HPDE6-E6E7 (cell line): ENCODE data around the gene EHBP1.
A peak's percentile ranks its signal among the peaks of the same experiment; 100 is the strongest.

Experiments
- DNase-seq: peaks from one replicate; pipeline ENCODE4 v3.0.0; 2011; ENCODE audit warnings: missing footprints; ENCODE audit errors: extremely low spot score

The EHBP1 gene

DNA sequence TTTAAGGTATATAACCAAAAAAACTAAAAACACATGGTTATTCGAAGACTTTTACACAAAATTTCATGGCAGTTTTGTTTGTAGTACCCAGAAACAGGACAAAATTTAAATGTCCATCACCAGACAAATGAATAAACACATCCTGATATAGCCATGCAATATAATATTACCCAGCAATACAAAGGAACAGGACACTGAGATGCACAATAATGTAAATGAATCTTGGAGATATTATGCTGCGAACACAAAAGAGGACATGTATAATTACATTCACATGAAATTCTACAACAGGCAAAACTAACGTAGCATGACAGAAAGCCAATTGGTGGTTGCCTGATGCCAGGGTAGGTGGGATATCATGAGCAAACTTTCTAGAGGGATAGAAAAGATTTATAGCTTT lies 252.7 kb downstream of the EHBP1 start:
- DNase-seq, result no peak

DNA sequence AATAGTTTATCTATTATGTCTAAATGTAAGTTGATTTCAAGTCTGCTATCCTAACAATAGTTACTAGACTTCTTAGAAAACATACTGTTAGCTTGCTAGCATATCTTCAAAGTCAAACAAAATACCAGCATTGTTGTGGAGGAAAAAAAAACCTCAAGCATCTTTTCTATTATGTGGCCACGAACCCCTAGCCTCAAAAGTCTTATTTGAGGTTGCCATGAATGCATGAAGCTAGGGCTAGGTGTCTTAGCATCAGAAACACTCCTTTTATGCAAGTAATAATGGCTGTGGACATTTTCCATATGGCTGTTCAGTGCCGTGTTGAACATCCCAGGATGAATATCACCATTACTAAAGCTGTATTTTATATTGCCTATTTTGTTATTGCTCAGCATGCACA lies 258.5 kb downstream of the EHBP1 start:
- DNase-seq, result no peak

- DNase-seq, result no peak
These were observed 259.2 kb downstream of the EHBP1 start for GRCh38 chr2:62964671-62965070.

DNA sequence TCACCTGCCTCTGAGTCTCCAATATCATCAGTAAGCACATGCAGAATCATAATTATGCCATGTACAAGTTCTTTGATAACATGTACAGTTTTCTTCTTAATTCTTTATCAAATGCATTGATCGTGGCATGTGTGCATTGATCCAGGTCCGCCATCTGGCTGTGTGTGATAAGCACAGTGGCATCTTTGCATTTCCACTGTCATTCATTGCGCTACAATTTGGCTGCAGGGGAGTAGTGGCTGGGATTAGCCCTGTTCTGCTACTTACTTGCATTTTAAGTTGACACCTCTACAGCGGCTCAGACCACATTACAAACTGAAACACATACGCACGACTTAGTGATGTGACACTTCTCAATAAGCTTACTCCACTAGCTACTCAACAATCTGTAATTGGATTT lies 261.5 kb downstream of the EHBP1 start:
- DNase-seq, result no peak

DNA sequence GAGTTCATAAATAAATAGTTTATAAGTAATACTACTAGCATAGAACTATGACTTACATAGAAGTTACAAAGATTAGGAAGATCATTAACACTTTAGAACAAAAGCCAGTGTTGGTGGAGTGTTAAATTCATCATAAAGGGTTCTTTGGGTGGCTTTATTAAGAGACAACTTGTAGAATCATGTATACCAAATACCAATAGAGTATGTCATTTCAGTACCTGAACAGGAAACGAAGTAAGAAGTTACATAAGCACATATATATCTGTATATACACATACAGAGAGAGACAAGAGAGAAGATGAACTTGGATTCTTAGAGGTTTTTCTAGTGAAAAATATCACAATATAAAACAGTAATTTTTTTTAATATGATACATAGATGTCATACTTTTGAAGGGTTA lies 262.7 kb downstream of the EHBP1 start:
- peak; percentile 15 for DNase-seq

- DNase-seq, result no peak
These were observed 263.2 kb downstream of the EHBP1 start for GRCh38 chr2:62968668-62969067.

DNA sequence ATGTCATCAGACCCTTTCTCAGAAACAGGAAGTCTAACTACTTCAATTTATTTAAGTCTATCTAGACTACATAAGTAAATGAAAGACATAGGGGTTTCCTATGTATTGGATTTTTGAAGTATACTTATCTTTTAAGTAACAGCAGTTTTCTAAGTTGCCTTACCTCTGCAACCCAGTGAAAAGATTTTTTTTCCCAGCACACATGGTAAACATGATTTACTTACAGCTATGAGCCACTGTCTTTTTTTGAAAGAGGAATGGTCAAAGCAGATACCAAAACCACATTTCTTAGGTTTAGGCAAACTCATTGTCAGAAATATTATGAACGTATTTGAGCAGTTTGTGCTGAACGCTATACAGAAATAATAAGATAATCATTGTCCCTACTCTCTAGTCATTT lies 266.4 kb downstream of the EHBP1 start:
- DNase-seq, result no peak

GRCh38 chr2:62972601-62973000 lies 267.1 kb downstream of the EHBP1 start:
- DNase-seq, result no peak

- no peak for DNase-seq
These were observed 269.5 kb downstream of the EHBP1 start for GRCh38 chr2:62974999-62975398.

DNA sequence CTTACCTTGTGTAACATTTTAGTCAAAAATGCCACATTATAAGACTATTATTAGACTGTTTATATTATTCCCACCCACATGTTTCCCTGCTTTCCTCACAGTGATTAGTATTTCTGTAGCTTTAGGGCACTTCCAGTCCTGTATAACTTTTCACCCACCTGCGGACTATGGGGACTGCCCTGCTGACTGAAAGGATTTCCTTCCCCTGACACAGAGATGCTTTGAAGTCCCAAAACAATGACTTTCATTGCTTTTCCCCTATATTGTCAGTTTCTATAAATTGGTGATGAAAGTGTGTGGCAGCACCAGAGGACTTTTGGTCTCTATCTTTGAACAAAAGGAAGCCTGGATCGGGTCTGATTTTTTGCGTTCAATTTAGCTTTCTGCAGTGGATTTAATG lies 286.1 kb downstream of the EHBP1 start:
- no peak for DNase-seq

DNA sequence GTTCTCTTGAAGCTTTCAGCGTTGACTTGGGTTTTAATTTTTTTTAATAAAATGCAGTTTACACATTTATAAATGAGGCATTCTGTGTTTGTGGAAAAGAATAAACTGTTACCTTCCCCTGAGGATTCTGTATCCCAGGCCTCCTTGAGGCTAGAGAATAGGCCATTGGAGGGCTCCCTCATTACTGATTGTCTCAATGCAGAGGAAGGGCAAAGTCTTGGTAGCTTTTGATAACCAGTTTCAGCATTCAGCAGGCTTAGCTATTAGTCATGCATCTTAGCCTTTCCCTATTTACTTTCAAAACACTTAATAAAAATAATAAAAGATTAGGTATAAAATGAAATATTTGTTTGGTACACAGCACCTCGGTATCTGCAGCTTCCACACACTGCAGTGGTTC lies 287.0 kb downstream of the EHBP1 start:
- no peak for DNase-seq

DNA sequence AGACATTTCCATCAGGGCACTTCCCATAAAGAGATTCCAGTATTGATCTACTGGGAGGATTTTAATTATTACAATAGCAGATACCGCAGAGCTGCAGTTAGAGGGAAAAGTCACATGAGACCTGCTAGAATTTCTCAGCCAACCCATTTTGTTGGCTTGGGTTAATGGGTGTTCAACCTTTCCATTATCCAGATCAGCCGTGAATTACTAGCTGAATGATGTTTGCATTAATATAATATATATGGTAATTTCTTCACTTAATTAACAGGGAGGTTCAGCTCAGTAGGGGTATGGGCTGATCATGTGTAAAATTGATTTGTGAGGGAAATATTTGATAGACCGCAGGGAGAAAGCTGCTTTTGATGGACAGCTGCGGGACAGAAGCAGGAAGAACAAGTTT lies 288.7 kb downstream of the EHBP1 start:
- no peak for DNase-seq

GRCh38 chr2:62996534-62997186 lies 291.1 kb downstream of the EHBP1 start:
- DNase-seq, result no peak

DNA sequence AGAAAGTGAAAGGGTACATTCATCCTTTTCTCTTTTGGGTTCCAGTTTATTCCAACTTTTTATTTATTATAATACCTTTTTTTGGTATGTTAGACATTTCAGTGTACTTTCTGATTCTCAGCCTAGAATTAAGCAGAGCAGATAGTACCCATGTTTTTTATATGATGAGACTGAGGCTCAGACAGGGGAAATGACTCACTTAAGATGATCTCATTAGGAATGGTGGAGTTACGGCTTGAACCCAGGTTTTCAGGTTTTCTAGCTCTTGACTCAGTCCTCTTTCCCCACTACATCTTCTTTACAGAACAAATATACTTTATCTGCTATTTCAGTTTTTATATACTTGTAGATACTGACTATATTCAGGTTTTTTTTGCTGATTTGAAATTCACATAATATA lies 293.4 kb downstream of the EHBP1 start:
- no peak for DNase-seq

- DNase-seq, result no peak
These were observed 294.4 kb downstream of the EHBP1 start for GRCh38 chr2:62999905-63000304.

- no peak for DNase-seq
These were observed 295.3 kb downstream of the EHBP1 start for GRCh38 chr2:63000801-63001200.

GRCh38 chr2:63001576-63001975 lies 296.1 kb downstream of the EHBP1 start:
- DNase-seq, result no peak

- DNase-seq, result no peak
These were observed 297.8 kb downstream of the EHBP1 start for GRCh38 chr2:63003351-63003750.

- DNase-seq, result no peak
These were observed 302.4 kb downstream of the EHBP1 start for GRCh38 chr2:63007813-63008458.

- DNase-seq, result no peak
These were observed 303.3 kb downstream of the EHBP1 start for GRCh38 chr2:63008838-63009237.

DNA sequence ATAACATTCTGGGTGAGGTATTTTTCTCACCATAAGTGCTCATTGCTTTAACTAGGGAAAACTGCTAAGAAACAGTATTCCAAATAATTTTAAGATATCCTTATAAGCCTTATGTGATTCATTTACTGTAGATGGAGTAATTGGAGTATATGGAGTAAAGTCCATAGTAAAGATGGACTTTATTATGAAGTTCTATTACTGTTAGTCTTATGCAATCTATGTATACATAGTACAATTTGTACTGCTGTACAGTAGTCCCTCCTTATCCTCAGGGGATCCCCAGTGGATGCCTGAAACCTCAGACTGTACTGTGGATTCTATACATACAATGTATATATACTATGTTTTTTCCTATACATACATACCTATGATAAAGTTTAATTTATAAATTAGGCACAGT lies 304.0 kb downstream of the EHBP1 start:
- DNase-seq, result no peak

DNA sequence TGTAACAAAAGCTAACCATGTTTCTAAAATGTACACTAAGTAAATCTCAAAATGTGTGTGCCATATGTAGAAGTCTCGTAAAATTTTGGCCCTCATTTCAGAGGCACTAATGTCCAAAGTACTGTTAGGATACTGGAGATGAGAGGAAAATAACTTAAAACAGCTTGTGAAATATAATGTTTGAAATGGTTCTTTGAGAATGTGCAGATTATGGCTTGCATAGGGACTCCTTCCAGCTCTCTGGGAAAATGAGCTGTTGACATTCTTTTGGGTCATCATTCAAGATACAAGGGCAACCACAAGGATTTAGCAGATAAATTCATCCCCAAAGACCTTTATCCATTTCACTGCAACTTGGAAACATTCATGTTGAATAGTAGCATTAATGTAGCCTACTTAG lies 307.0 kb downstream of the EHBP1 start:
- no peak for DNase-seq

GRCh38 chr2:63013438-63013837 lies 307.9 kb downstream of the EHBP1 start:
- DNase-seq, result no peak

- no peak for DNase-seq
These were observed 309.9 kb downstream of the EHBP1 start for GRCh38 chr2:63015389-63015788.
